GM19025 (cell line): ENCODE results near the gene RNF103.
"Not testable (repeated sequence)": the region's sequence is repeated elsewhere in the genome, so short reads cannot be mapped to it uniquely, and the experiment has no call there.

Source experiments
- ATAC-seq: cut with Tn5 transposase; IDR thresholded peaks from one replicate; pipeline ENCODE4 v1.9.1; 2021; ENCODE audit warnings: mild to moderate bottlenecking, low read depth, moderate library complexity; ENCODE audit not compliant: unreplicated experiment

Gene RNF103

DNA sequence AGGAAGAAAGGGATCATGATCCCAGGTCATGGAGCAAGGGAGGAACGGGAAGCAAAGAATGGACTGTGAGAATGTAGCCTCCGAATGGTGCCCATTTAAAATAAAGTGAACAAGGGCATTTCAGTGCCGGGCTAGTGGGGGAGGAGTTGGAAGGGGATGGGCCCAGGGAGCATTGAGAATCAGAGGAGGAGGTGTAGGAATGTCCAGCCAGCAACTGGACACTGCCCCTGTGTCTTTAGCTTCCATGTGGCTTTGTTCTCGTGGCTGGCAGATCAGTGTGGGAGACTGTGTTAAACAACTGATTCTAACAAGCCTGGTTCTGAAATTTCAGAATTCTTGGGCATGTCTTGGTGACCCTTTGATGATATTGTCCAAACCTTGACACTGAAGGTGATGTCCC is 1.4 kb upstream of the RNF103 start:
- ATAC-seq: no peak

DNA sequence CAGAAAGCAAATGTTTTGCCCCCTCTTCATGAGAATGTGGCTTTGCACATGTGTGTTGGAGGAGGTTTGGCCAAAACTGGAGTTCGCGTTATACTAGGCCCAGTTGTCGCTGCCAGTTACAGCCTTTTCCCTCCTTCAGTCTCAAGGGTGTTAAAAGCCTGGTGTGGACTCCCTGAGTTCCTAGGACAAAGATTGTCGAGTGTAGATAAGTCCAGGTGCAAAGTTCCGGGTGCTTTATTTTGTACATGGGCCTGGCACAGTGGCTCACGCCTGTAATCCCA is 542 bp upstream of the RNF103 start:
- no peak for ATAC-seq

GRCh38 chr2:86623043-86623493 is 597 bp downstream of the RNF103 start:
- ATAC-seq: peak; percentile 50

DNA sequence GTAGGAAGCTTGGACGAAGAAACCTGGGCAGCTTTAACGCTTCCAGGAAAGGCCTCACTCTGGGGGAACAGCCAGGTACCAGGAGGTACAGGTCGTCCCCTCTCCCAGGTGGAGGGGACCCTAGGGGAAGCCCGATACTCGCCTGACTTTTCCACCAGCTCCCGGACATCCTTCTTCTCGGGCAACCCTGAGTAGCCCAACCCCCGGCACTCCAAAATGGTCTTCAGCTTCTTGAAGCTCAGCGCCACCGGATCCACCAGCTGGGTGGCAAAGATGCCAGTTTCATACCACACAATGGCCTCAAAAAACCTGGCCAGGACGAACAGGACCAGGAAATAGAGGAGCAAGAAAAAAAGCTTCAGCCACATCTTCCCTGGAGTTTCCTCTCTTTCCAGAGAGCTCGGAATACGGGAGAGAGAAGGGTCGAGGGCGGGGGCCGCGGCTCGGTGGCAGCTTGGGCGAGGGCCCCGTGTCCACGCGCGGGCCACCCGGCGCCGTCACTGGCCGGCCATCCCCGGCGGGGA is 1.1 kb downstream of the RNF103 start:
- ATAC-seq: no peak

DNA sequence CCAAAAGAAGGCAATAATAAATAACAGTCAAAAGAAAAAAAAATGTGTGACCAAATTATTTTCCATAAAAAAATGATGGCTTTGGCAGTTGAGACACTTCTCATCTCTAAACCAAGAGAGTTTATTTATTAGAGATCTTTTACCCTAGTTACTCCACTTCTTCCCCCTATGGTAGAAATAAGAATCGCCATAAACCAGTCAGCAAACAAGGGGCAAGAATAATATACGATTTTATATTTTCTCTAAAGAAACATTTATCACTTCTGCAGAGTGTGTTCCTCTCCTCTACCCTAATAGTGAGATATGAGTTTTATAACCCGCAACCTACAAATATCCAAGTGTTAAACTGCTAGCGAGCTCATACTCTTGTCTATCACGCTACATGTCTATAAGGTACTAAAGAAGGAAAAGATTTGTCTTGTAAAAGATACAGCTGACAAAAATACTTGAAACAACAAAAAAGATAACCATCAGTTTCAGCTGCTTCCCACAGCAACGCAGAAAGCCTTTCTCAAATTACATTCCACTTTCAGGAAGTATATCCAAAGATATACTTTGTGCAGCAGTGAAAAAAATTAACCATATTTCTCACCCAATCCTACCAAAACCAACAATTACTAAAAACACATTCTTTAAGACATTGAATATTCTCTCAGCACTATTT is 2.3 kb downstream of the RNF103 start:
- no peak for ATAC-seq

- ATAC-seq: no peak
Observed at GRCh38 chr2:86617738-86618137, 5.9 kb downstream of the RNF103 start.

DNA sequence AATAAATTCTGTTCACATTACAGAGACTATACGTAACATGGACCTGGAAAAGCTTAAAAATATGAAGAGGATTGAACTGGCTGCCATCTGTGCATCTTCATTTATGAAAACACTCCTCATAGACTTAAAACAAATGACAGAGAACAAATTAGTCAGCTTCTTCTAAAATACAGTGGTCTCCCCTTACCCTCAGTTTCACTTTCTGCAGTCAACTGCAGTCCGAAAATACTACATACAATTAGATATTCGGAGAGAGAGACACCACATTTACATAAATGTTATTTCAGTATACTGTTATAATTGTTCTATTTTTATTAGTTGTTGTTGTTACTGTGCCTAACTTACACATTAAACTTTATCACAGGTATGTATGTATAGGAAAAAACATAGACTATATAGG is 6.5 kb downstream of the RNF103 start:
- peak; percentile 59 for ATAC-seq

GRCh38 chr2:86616502-86616901 is 7.2 kb downstream of the RNF103 start:
- no peak for ATAC-seq

- ATAC-seq: no peak
Observed at GRCh38 chr2:86615596-86615995, 8.1 kb downstream of the RNF103 start.

DNA sequence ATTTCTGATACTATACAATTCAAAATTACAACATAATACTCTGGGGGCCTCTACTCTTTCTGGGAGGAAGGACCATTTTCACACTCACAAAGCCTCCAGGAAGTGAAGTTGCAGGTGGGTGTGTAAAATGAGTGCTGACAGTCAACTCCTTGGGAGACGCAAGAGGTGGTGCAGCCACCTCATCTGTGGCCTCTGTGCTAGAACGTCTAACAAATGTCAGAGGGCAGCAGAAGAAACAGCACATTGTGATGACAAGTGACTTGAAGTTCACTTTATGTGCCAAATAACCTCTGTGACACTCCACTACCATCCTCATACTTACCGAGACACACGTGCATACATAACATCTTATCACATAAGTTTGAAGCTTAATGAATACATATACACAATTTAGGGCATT is 10.2 kb downstream of the RNF103 start:
- ATAC-seq: no peak

GRCh38 chr2:86610871-86611270 is 12.8 kb downstream of the RNF103 start:
- ATAC-seq: no peak

DNA sequence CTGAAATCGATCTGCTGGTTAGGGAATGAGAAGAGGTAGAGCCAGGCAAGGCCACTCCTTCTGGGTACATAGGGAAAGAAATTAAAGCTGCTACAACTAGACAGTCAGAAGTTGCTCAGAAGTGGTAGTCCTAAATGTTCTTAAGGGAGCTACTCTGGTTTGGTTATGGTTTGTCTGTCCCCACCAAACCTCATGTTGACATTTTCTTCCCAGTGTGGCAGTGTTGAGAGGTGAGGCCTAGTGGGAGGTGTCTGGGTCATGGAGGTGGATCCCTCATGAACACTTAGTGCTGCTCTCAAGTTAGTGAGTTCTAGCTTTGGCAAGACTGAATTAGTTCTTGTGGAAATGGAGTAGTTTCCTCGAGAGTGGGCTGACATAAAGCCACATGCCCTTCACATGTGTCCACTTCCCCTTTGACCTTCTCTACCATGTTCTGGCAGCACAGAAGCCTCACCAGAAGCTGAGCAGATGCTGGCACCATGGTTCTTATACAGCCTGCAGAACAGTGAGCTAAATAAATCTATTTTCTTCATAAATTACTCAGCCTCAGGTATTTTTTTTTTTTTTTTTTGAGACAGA is 14.7 kb downstream of the RNF103 start:
- ATAC-seq: no peak

DNA sequence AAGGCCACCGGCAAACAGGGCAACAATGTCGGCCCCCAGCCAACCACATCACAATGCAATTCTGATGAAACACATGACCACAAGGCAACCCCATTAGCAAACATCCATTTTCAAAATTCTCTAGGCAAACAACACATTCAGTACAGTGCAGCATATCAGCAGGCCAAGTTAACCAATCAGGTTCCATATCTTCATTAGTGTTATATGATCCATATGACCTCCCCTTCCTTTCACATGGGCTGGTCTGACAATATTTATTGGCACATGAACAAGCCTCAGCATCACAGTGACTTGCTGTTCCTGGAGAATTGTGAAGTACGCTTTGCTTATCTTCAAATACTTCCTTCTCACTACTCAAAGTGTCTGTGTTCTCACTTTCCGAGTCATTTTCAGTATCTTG is 19.8 kb downstream of the RNF103 start:
- ATAC-seq: no peak

DNA sequence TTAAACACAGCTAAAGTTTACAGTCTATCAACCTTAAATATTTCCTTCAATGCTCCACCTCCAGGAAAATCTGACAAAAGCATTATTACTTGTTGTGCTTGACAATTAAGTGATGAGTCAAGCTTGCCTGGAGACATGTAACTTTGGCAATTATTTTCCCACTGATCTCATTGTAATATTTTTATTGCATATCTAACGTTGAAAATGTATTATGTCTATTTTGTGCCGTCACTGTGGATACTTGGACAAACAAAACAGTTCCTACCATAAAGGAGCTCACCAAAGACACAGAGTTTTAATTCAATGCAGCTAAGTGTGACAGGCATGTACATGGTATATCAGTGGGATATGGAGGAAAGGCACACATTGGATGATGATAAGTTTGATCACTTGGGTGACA is 24.7 kb downstream of the RNF103 start:
- no peak for ATAC-seq

DNA sequence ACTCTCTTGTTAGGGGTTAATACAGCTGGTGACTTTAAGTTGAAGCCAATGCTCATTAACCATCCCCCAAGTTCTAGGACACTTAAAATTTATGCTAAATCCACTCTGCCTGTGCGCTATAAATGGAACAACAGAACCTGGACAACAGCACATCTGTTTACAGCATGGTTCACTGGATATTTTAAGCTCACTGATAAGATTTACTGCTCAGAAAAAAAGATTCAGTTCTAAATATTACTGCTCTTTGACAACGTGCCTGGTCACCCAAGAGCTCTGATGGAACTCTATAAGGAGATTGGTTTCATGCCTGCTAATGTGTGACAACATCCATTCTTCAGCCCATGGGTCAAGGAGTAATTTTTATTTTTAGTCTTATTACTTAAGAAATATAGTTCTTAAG is 27.5 kb downstream of the RNF103 start:
- no peak for ATAC-seq

DNA sequence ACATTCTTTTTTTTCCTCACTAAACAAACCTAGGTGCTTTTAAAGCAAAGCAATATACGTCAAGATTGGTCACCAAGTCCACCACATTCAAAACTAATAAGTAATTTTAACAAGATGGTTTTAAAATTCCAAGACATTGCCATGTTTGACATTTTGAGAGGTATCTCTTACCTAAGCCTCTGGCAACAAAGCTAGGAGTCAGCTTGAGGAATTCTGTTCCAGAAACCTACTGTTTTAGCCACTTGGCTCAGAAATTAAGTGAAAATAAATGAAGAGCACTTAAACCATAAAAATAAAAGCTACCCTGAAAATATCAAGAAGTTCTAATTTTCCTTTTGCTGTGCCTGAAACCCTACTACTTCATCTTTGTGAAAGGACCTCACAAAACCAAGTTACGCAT is 30.4 kb downstream of the RNF103 start:
- ATAC-seq: no peak

- no peak for ATAC-seq
Observed at GRCh38 chr2:86592547-86593230, 31.0 kb downstream of the RNF103 start.

GRCh38 chr2:86589701-86590100 is 34.0 kb downstream of the RNF103 start:
- not testable (repeated sequence) for ATAC-seq

GRCh38 chr2:86584151-86584913 is 39.3 kb downstream of the RNF103 start:
- no peak for ATAC-seq

DNA sequence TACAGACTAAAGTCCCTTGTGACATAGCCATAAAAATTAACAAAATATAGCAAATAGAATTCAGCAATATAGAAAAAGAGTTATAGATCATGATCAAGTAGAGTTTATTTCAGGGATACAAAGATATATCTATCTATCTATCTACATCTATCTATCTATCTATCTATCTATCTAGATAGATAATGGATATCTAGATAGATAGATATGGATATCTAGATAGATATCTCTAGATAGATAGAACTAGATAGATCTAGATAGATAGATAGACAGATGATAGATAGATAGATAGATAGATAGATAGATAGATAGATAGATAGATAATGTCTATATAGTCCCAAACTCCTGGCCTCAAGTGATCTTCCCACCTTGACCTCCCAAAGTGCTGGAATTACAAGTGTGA is 43.1 kb downstream of the RNF103 start:
- ATAC-seq: no peak

DNA sequence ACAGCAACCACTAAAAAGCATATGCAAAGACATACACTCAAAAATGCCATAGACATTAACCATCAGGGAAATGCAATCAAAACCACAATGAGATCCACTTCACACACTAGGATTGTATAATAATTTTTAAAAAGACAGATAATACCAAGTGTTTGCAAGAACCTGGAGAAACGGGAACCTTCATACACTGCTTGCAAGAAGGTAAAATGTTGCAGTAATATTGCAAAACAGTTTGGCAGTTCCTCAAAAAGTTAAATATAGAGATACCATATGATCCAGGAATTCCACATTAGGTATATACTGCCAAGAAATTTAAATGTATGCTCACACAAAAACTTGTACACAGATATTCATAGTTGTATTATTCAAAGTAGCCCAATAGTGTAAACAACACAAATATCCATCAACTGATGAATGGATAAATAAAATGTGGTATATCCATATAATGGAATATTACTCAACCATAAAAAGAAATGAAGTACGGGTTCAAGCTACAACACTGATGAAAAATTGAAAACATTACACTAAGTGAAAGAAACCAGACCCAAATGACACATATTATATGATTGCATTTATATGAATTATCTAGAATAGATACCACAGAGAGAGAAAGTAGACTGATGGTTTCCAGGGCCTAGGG is 45.7 kb downstream of the RNF103 start:
- ATAC-seq: no peak
